DLD1 (cell line): ENCODE results near the gene ZNF366.

Source experiments
- in situ Hi-C: cut with HindIII; loops from 2 replicates; pipeline ENCODE4 v1.10.0; 2017; ENCODE audit warnings: low sequenced_read_pairs

Gene ZNF366

GRCh38 chr5:72445969-72446368 is 61.2 kb downstream of the ZNF366 start:
- in situ Hi-C loops: no loop called here

GRCh38 chr5:72443883-72444282 is 63.3 kb downstream of the ZNF366 start:
- in situ Hi-C loops: no loop called here

GRCh38 chr5:72441862-72442540 is 65.2 kb downstream of the ZNF366 start:
- in situ Hi-C loops: no loop called here

- in situ Hi-C loops: no loop called here
These were observed 66.0 kb downstream of the ZNF366 start for GRCh38 chr5:72441094-72441723.

GRCh38 chr5:72440207-72440638 is 67.0 kb downstream of the ZNF366 start:
- in situ Hi-C loops: no loop called here

GRCh38 chr5:72439192-72439591 is 68.0 kb downstream of the ZNF366 start:
- in situ Hi-C loops: no loop called here

GRCh38 chr5:72438141-72438540 is 69.1 kb downstream of the ZNF366 start:
- in situ Hi-C loops: no loop called here

- in situ Hi-C loops: no loop called here
These were observed 70.3 kb downstream of the ZNF366 start for GRCh38 chr5:72436796-72437471.

GRCh38 chr5:72434781-72435437 is 72.3 kb downstream of the ZNF366 start:
- in situ Hi-C loops: no loop called here

- in situ Hi-C loops: no loop called here
These were observed 73.0 kb downstream of the ZNF366 start for GRCh38 chr5:72434056-72434780.

GRCh38 chr5:72433522-72433921 is 73.7 kb downstream of the ZNF366 start:
- in situ Hi-C loops: no loop called here

- in situ Hi-C loops: no loop called here
These were observed 78.5 kb downstream of the ZNF366 start for GRCh38 chr5:72428669-72429068.

- in situ Hi-C loops: no loop called here
These were observed 79.4 kb downstream of the ZNF366 start for GRCh38 chr5:72427488-72428437.

GRCh38 chr5:72427016-72427415 is 80.2 kb downstream of the ZNF366 start:
- in situ Hi-C loops: no loop called here

GRCh38 chr5:72426019-72426418 is 81.2 kb downstream of the ZNF366 start:
- in situ Hi-C loops: no loop called here

GRCh38 chr5:72418271-72418670 is 88.9 kb downstream of the ZNF366 start:
- in situ Hi-C loops: no loop called here

- in situ Hi-C loops: no loop called here
These were observed 89.7 kb downstream of the ZNF366 start for GRCh38 chr5:72417333-72418062.

- in situ Hi-C loops: no loop called here
These were observed 91.4 kb downstream of the ZNF366 start for GRCh38 chr5:72415616-72416325.
